NOMO-1 treated with DMSO at 0.1 percent for 48 hours (cell line): ENCODE measurements around the gene FAM81A.

Experiments
- DNase-seq: peaks from one replicate; lab custom pipeline; 2025; ENCODE audit not compliant: unreplicated experiment; lab: John Stamatoyannopoulos, UW

FAM81A gene

GRCh38 chr15:59537403-59537802, 99.4 kb downstream of the FAM81A start:
- no peak for DNase-seq

GRCh38 chr15:59538494-59538893, 100.5 kb downstream of the FAM81A start:
- DNase-seq = no peak

GRCh38 chr15:59539799-59540198, 101.8 kb downstream of the FAM81A start:
- DNase-seq = peak; percentile 2

- DNase-seq = no peak
These were observed 102.7 kb downstream of the FAM81A start for GRCh38 chr15:59540654-59541053.

GRCh38 chr15:59541750-59542149, 103.8 kb downstream of the FAM81A start:
- DNase-seq = no peak

- peak; percentile 73 for DNase-seq
These were observed 105.9 kb downstream of the FAM81A start for GRCh38 chr15:59543721-59544547.

GRCh38 chr15:59545573-59545972, 107.6 kb downstream of the FAM81A start:
- no peak for DNase-seq

GRCh38 chr15:59548501-59549226, 110.7 kb downstream of the FAM81A start:
- no peak for DNase-seq

GRCh38 chr15:59549301-59550185, 111.6 kb downstream of the FAM81A start:
- no peak for DNase-seq

- DNase-seq = peak; percentile 21
These were observed 112.5 kb downstream of the FAM81A start for GRCh38 chr15:59550530-59550929.

GRCh38 chr15:59550956-59551355, 113.0 kb downstream of the FAM81A start:
- no peak for DNase-seq

- DNase-seq = no peak
These were observed 116.1 kb downstream of the FAM81A start for GRCh38 chr15:59553879-59554735.

GRCh38 chr15:59555696-59556095, 117.7 kb downstream of the FAM81A start:
- no peak for DNase-seq

GRCh38 chr15:59556380-59556779, 118.4 kb downstream of the FAM81A start:
- no peak for DNase-seq

GRCh38 chr15:59557581-59557980, 119.6 kb downstream of the FAM81A start:
- peak; percentile 59 for DNase-seq

- DNase-seq = no peak
These were observed 120.9 kb downstream of the FAM81A start for GRCh38 chr15:59558851-59559250.

GRCh38 chr15:59561547-59561946, 123.6 kb downstream of the FAM81A start:
- DNase-seq = no peak

- DNase-seq = no peak
These were observed 124.6 kb downstream of the FAM81A start for GRCh38 chr15:59562448-59563186.

GRCh38 chr15:59565299-59565698, 127.3 kb downstream of the FAM81A start:
- DNase-seq = no peak

GRCh38 chr15:59567324-59567723, 129.3 kb downstream of the FAM81A start:
- DNase-seq = no peak
